Caco-2 (cell line): Measurements from ENCODE around the gene CFAP210. TPM values are rescaled to one million over a fixed set of nuclear protein-coding genes. Genes with fewer than 3 reads are reported as not detected.

ENCODE experiments used
- BruUV-seq: library from RNA; stranded (reverse); fragments of 400-500 nt; replicated peaks from 2 replicates; lab custom pipeline; 2021; lab: Mats Ljungman, UMichigan
- CTCF ChIA-PET: fragments of 300-600 bp; sonication (Branson Sonifier 250); formaldehyde crosslinking; loops from one replicate; lab custom pipeline; 2022; ENCODE audit warnings: antibody characterized with exemption; lab: Charles Lee
- POLR2A ChIA-PET: fragments of 300-600 bp; sonication (Branson Sonifier 250); formaldehyde crosslinking; loops from one replicate; lab custom pipeline; 2022; ENCODE audit warnings: antibody characterized with exemption; lab: Charles Lee
- DNase-seq, 2 experiments: peaks; one replicate each; pipeline versions ENCODE4 v3.0.0 to v3.0.0-alpha.2; 2020 to 2022
- H3K27me3 ChIP-seq: replicated peaks from 2 replicates; pipeline ENCODE4 v1.6.0; 2011; ENCODE audit warnings: low read length; ENCODE audit not compliant: control insufficient read depth, insufficient read depth
- H3K36me3 ChIP-seq: 2 replicates; pipeline ENCODE4 v1.5.1; 2011; ENCODE audit warnings: low read length; ENCODE audit not compliant: control insufficient read depth, insufficient read depth
- H3K4me1 ChIP-seq: fragments of 250-450 bp; sonication (Bioruptor Pico); 2 replicates; pipeline ENCODE4 v1.5.1; 2020; ENCODE audit warnings: mild to moderate bottlenecking
- H3K4me3 ChIP-seq: 2 replicates; pipeline ENCODE4 v1.5.1; 2011; ENCODE audit warnings: low read depth, mild to moderate bottlenecking, control low read depth, low read length
- H3K9me3 ChIP-seq: fragments of 250-450 bp; sonication (Bioruptor Pico); 2 replicates; pipeline ENCODE4 v1.5.1; 2020; ENCODE audit warnings: mild to moderate bottlenecking, moderate library complexity
- H3K27ac Mint-ChIP-seq: one replicate; pipeline ENCODE4 v1.8.0; 2022; ENCODE audit warnings: mixed read lengths; ENCODE audit not compliant: unreplicated experiment
- H3K27me3 Mint-ChIP-seq: one replicate; pipeline ENCODE4 v1.8.0; 2022; ENCODE audit warnings: mixed read lengths; ENCODE audit not compliant: insufficient read depth, unreplicated experiment
- H3K36me3 Mint-ChIP-seq: one replicate; pipeline ENCODE4 v1.8.0; 2022; ENCODE audit warnings: mild to moderate bottlenecking, mixed read lengths; ENCODE audit not compliant: insufficient read depth, unreplicated experiment
- H3K4me1 Mint-ChIP-seq: one replicate; pipeline ENCODE4 v1.8.0; 2022; ENCODE audit warnings: low read depth, mixed read lengths; ENCODE audit not compliant: unreplicated experiment
- H3K4me3 Mint-ChIP-seq: one replicate; pipeline ENCODE4 v1.8.0; 2022; ENCODE audit warnings: mild to moderate bottlenecking, moderate library complexity, mixed read lengths; ENCODE audit not compliant: unreplicated experiment
- H3K9me3 Mint-ChIP-seq: one replicate; pipeline ENCODE4 v1.8.0; 2022; ENCODE audit warnings: mixed read lengths; ENCODE audit not compliant: unreplicated experiment
- intact Hi-C: fragments of 100-400 bp; cut with micrococcal nuclease; formaldehyde crosslinking; loops from one replicate; pipeline ENCODE4 v1.10.0; 2022; ENCODE audit not compliant: unreplicated experiment
- total RNA-seq: library from RNA; stranded (reverse); gene quantifications from 2 replicates; pipeline ENCODE4 v1.2.3, GENCODE V29; 2022
- TF ChIP-seq, protein P1 (sequence below), 2 experiments: fragments of 200-600 bp in 1 of 2; IDR thresholded peaks; 1 replicate in 1 of 2; 2 replicates in 1 of 2; pipeline versions ENCODE4 v1.5.1 to v1.8.0; 2011 to 2022; ENCODE audit warnings: antibody characterized with exemption in 1 of 2, control low read depth in 1 of 2, inconsistent platforms in 1 of 2, low read depth in 1 of 2, low read length in 1 of 2, mild to moderate bottlenecking in 1 of 2, moderate library complexity in 1 of 2; ENCODE audit not compliant: insufficient read depth in 1 of 2, severe bottlenecking in 1 of 2, unreplicated experiment in 1 of 2

CFAP210 gene
- total RNA-seq, 1 experiment from 2014 or later = not detected

DNA sequence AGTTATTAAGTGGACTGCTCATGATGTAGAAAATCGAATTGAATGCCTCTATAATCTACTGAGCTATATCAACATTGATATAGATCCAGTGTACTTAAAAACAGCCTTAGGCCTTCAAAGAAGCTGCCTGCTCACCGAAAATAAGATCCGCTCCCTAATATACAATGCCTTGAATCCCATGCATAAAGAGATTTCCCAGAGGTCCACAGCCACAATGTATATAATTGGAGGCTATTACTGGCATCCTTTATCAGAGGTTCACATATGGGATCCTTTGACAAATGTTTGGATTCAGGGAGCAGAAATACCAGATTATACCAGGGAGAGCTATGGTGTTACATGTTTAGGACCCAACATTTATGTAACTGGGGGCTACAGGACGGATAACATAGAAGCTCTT lies 41.4 kb upstream of the CFAP210 start:
- Histone ChIP-seq H3K27me3 (no peaks in the 10 kb centered on the region), H3K36me3 (no peaks in the 10 kb centered on the region; the same call in 1 of the 2 replicates), H3K4me3 (no peak overlapping the region), H3K4me1 (peaks cover 8% of the 10 kb centered on the region; the same call in 1 of the 2 replicates), H3K9me3 (no peaks in the 10 kb centered on the region)
- CTCF ChIA-PET = no interaction called here
- TF ChIP-seq, protein P1, sequence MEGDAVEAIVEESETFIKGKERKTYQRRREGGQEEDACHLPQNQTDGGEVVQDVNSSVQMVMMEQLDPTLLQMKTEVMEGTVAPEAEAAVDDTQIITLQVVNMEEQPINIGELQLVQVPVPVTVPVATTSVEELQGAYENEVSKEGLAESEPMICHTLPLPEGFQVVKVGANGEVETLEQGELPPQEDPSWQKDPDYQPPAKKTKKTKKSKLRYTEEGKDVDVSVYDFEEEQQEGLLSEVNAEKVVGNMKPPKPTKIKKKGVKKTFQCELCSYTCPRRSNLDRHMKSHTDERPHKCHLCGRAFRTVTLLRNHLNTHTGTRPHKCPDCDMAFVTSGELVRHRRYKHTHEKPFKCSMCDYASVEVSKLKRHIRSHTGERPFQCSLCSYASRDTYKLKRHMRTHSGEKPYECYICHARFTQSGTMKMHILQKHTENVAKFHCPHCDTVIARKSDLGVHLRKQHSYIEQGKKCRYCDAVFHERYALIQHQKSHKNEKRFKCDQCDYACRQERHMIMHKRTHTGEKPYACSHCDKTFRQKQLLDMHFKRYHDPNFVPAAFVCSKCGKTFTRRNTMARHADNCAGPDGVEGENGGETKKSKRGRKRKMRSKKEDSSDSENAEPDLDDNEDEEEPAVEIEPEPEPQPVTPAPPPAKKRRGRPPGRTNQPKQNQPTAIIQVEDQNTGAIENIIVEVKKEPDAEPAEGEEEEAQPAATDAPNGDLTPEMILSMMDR (IDR thresholded peaks at IDR 0.05; ENCODE audit: insufficient read depth in 1 of 2, low read depth in 1 of 2, low read length in 1 of 2, severe bottlenecking in 1 of 2, unreplicated experiment in 1 of 2) = no peak
- peaks cover 10% of the 10 kb centered on the region for H3K9me3 Mint-ChIP-seq
- BruUV-seq = TSS peak; percentile 57
- no peak for DNase-seq
- no peaks in the 10 kb centered on the region for H3K27me3 Mint-ChIP-seq
- peak overlapping the region; percentile 27 for H3K4me3 Mint-ChIP-seq
- H3K4me1 Mint-ChIP-seq = peaks cover 5% of the 10 kb centered on the region
- intact Hi-C loops = no loop called here
- no peak overlapping the region for H3K27ac Mint-ChIP-seq
- POLR2A ChIA-PET = interaction anchor here (0.5 kb wide), 1 partner anchor 683 kb away, joined by 3 read pairs; no protein-coding TSS in a partner anchor
- peaks cover 18% of the 10 kb centered on the region for H3K36me3 Mint-ChIP-seq

DNA sequence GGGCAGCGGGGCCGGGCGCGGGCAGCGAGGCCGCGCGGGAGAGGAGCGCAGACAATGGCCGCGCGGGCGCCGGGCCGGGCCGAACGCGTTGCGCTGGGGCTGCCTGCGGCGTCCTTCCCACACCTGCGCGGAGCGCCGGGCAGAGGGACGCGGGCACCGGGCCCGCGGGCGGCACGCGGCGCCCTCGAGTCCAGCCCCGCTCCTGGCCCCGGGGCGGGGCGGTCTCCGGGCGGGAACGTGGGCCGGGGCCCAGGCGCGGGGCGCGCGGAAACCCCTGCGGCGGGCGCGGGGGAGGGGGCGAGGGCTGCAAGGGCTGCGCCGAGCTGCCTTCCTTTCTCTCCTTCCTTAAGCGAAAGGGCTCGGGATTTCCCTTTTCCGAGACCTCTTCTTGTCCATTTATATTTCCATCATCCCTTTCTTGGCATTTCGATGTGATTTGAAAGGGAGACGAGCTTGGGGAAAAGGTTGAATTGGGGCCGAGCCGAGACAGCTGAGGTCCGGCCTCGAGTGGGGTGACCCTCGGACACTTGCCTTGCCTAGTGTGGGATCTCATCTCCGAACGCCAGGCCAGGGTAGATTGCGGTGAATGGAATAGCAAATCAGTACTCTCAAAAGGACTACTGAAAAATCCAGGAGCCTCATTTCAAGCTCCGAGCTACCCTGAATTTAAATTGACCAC lies 40.1 kb upstream of the CFAP210 start:
- H3K27me3 Mint-ChIP-seq = no peaks in the 10 kb centered on the region
- peak overlapping the region; percentile 95 for H3K4me3 Mint-ChIP-seq
- BruUV-seq = no TSS peak
- peaks cover 14% of the 10 kb centered on the region for H3K36me3 Mint-ChIP-seq
- peaks cover 8% of the 10 kb centered on the region; the same call in 1 of the 2 replicates for H3K4me1 ChIP-seq
- H3K36me3 ChIP-seq = no peaks in the 10 kb centered on the region; the same call in 1 of the 2 replicates
- TF ChIP-seq, protein P1 (IDR thresholded peaks at IDR 0.05; ENCODE audit: insufficient read depth in 1 of 2, low read depth in 1 of 2, low read length in 1 of 2, severe bottlenecking in 1 of 2, unreplicated experiment in 1 of 2) = no peak
- peak overlapping the region; percentile 78 for H3K4me3 ChIP-seq
- peak in 1 of 2 experiments; percentile 64 for DNase-seq
- ChIA-PET CTCF (interaction anchor here (1.1 kb wide), 1 partner anchor 27 kb away, joined by 3 read pairs; no protein-coding TSS in a partner anchor), POLR2A (interaction anchor here (0.6 to 0.7 kb wide), 3 partner anchors 19 to 48 kb away, joined by 3 read pairs; partner anchors contain the start of genes CFAP210 and PHOSPHO2)
- intact Hi-C loops = no loop called here
- peaks cover 5% of the 10 kb centered on the region for H3K4me1 Mint-ChIP-seq
- H3K27ac Mint-ChIP-seq = peak overlapping the region; percentile 88
- H3K9me3 ChIP-seq = no peaks in the 10 kb centered on the region
- H3K9me3 Mint-ChIP-seq = peaks cover 7% of the 10 kb centered on the region
- H3K27me3 ChIP-seq = no peaks in the 10 kb centered on the region

DNA sequence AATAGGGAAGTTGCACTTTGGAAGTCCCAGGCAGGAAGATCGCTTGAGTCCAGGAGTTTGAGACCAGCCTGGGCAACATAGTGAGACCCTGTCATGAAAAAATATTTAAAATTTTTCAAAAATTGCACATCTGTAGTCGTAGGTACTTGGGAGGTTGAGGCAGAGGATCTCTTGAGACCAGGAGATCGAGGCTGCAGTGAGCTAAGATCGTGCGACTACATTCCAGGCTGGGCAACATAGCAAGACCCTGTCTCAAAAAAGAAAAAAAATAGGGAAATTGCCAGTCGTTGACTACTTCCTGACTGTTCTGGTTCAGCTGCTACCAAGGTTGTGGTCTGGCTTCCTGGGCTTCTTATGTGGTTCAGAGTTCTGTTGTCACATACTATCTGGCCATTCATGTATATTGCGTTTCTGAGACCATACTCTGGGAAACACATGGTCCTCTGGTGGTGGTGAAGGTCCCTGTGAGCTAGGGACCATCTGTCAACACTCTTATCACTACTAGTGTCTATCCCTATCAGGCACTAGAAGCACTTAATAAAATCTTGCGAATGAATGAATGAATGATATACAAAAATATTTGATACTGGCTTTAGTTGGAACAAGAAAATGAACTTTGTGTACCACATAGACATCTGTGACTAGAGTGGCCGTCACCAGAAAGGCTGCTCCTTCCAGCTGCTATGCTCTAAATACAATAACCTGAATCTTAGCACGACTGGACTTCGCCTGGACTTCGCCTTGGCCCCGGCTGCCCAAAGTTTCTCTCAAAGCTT lies 38.6 kb upstream of the CFAP210 start:
- TF ChIP-seq, protein P1 (IDR thresholded peaks at IDR 0.05; ENCODE audit: insufficient read depth in 1 of 2, low read depth in 1 of 2, low read length in 1 of 2, severe bottlenecking in 1 of 2, unreplicated experiment in 1 of 2) = no peak
- Mint-ChIP-seq H3K27ac (peak overlapping the region; percentile 88), H3K36me3 (peaks cover 7% of the 10 kb centered on the region), H3K4me3 (peak overlapping the region; percentile 95), H3K4me1 (peaks cover 5% of the 10 kb centered on the region), H3K9me3 (no peaks in the 10 kb centered on the region), H3K27me3 (no peaks in the 10 kb centered on the region)
- no TSS peak for BruUV-seq
- peak overlapping the region; percentile 78 for H3K4me3 ChIP-seq
- POLR2A ChIA-PET = interaction anchor here (0.5 kb wide), 1 partner anchor 15 kb away, joined by 3 read pairs; no protein-coding TSS in a partner anchor
- no peaks in the 10 kb centered on the region for H3K27me3 ChIP-seq
- CTCF ChIA-PET = interaction anchor here (0.7 kb wide), 1 partner anchor 145 kb away, joined by 3 read pairs; no protein-coding TSS in a partner anchor
- intact Hi-C loops = loop anchor here (2.0 kb wide), 2 partner anchors 18 to 38 kb away; partner anchors contain the start of genes CFAP210 and PHOSPHO2
- H3K36me3 ChIP-seq = no peaks in the 10 kb centered on the region; the same call in 1 of the 2 replicates
- no peak for DNase-seq
- peaks cover 14% of the 10 kb centered on the region for H3K4me1 ChIP-seq
- H3K9me3 ChIP-seq = no peaks in the 10 kb centered on the region
